H9 (cell line): Measurements from ENCODE around the gene UBL5. TPM values are rescaled to one million over a fixed set of nuclear protein-coding genes. Genes with fewer than 3 reads are reported as not detected.

ENCODE experiments used
- DNase-seq: peaks from one replicate; pipeline ENCODE4 v3.0.0-alpha.2; 2017
- H2AFZ ChIP-seq: one replicate; pipeline ENCODE4 v1.6.1; 2013; ENCODE audit warnings: mild to moderate bottlenecking, low read length, control low read depth, moderate library complexity
- H2AK5ac ChIP-seq: 2 replicates; pipeline ENCODE4 v1.6.1; 2013; ENCODE audit warnings: low read length, control low read depth, mixed read lengths; ENCODE audit not compliant: insufficient read length
- H2BK120ac ChIP-seq: one replicate; pipeline ENCODE4 v1.6.1; 2013; ENCODE audit warnings: low read depth, mild to moderate bottlenecking, low read length, control low read depth, inconsistent platforms; ENCODE audit not compliant: poor library complexity, severe bottlenecking
- H2BK12ac ChIP-seq: 2 replicates; pipeline ENCODE4 v1.6.1; 2013; ENCODE audit warnings: low read length, control low read depth, mixed read lengths, low read depth; ENCODE audit not compliant: insufficient read length
- H2BK15ac ChIP-seq: 2 replicates; pipeline ENCODE4 v1.6.1; 2013; ENCODE audit warnings: low read depth, low read length, control low read depth
- H2BK20ac ChIP-seq: one replicate; pipeline ENCODE4 v1.6.1; 2013; ENCODE audit warnings: low read depth, mild to moderate bottlenecking, low read length, control low read depth, inconsistent platforms; ENCODE audit not compliant: poor library complexity, severe bottlenecking
- H2BK5ac ChIP-seq: 2 replicates; pipeline ENCODE4 v1.6.1; 2013; ENCODE audit warnings: low read length, control low read depth, mixed read lengths; ENCODE audit not compliant: insufficient read length
- H3K14ac ChIP-seq: 2 replicates; pipeline ENCODE4 v1.6.1; 2013; ENCODE audit warnings: low read length, control low read depth; ENCODE audit not compliant: insufficient read depth
- H3K18ac ChIP-seq: 2 replicates; pipeline ENCODE4 v1.6.1; 2013; ENCODE audit warnings: low read depth, mild to moderate bottlenecking, mixed read lengths, low read length, control low read depth; ENCODE audit not compliant: insufficient read length
- H3K23ac ChIP-seq: 2 replicates; pipeline ENCODE4 v1.6.1; 2013; ENCODE audit warnings: low read length, control low read depth, mixed read lengths, low read depth; ENCODE audit not compliant: insufficient read length
- H3K23me2 ChIP-seq: 2 replicates; pipeline ENCODE4 v1.6.1; 2013; ENCODE audit warnings: low read depth, mild to moderate bottlenecking, mixed read lengths, low read length, control low read depth; ENCODE audit not compliant: insufficient read length, poor library complexity, severe bottlenecking
- H3K27ac ChIP-seq: 2 replicates; pipeline ENCODE4 v1.5.1; 2013; ENCODE audit warnings: low read length, control low read depth, mixed read lengths, low read depth; ENCODE audit not compliant: insufficient read length
- H3K27me3 ChIP-seq: 2 replicates; pipeline ENCODE4 v1.6.1; 2013; ENCODE audit warnings: low read length, control low read depth, inconsistent platforms; ENCODE audit not compliant: insufficient read depth
- H3K4ac ChIP-seq: 2 replicates; pipeline ENCODE4 v1.6.1; 2013; ENCODE audit warnings: low read depth, mild to moderate bottlenecking, control low read depth, inconsistent platforms, low read length, moderate library complexity
- H3K4me1 ChIP-seq: 2 replicates; pipeline ENCODE4 v1.6.1; 2013; ENCODE audit warnings: low read length, control low read depth, inconsistent platforms; ENCODE audit not compliant: insufficient read depth
- H3K4me2 ChIP-seq: 2 replicates; pipeline ENCODE4 v1.6.1; 2013; ENCODE audit warnings: low read length, control low read depth, mixed read lengths; ENCODE audit not compliant: insufficient read length, insufficient read depth
- H3K56ac ChIP-seq: 2 replicates; pipeline ENCODE4 v1.6.1; 2013; ENCODE audit warnings: low read depth, mild to moderate bottlenecking, mixed read lengths, low read length, control low read depth; ENCODE audit not compliant: insufficient read length
- H3K79me1 ChIP-seq: 2 replicates; pipeline ENCODE4 v1.6.1; 2013; ENCODE audit warnings: low read depth, mild to moderate bottlenecking, moderate library complexity, low read length, control low read depth, inconsistent platforms; ENCODE audit not compliant: insufficient read depth, poor library complexity, severe bottlenecking
- H3K79me2 ChIP-seq: 2 replicates; pipeline ENCODE4 v1.6.1; 2013; ENCODE audit warnings: low read length, control low read depth, inconsistent platforms; ENCODE audit not compliant: insufficient read depth
- H3K9ac ChIP-seq: 2 replicates; pipeline ENCODE4 v1.6.1; 2013; ENCODE audit warnings: low read length, control low read depth, mixed read lengths; ENCODE audit not compliant: insufficient read length; ENCODE audit errors: extremely low read depth
- H3K9me3 ChIP-seq: one replicate; pipeline ENCODE4 v1.6.1; 2013; ENCODE audit warnings: low read depth, low read length, inconsistent platforms; ENCODE audit not compliant: control insufficient read depth
- H3T11ph ChIP-seq: one replicate; pipeline ENCODE4 v1.6.1; 2013; ENCODE audit warnings: mild to moderate bottlenecking, low read length, control low read depth, inconsistent platforms
- H4K20me1 ChIP-seq: one replicate; pipeline ENCODE4 v1.6.1; 2013; ENCODE audit not compliant: control insufficient read depth, insufficient read length, insufficient read depth
- H4K5ac ChIP-seq: 2 replicates; pipeline ENCODE4 v1.6.1; 2013; ENCODE audit warnings: low read depth, mild to moderate bottlenecking, mixed read lengths, low read length, control low read depth; ENCODE audit not compliant: insufficient read length
- H4K8ac ChIP-seq: replicated peaks from 2 replicates; pipeline ENCODE4 v1.6.1; 2013; ENCODE audit warnings: low read length, control low read depth, mixed read lengths, low read depth; ENCODE audit not compliant: insufficient read length
- H4K91ac ChIP-seq: 2 replicates; pipeline ENCODE4 v1.6.1; 2013; ENCODE audit warnings: low read depth, mild to moderate bottlenecking, moderate library complexity, mixed read lengths, low read length, control low read depth; ENCODE audit not compliant: insufficient read length
- H3K27ac Mint-ChIP-seq, 3 experiments: 2 replicates in 2 of 3; 3 replicates in 1 of 3; pipeline ENCODE4 v1.8.0; 2020 to 2021; ENCODE audit warnings: mixed read lengths in 3 of 3, mild to moderate bottlenecking in 1 of 3, moderate library complexity in 1 of 3
- H3K27me3 Mint-ChIP-seq: 2 replicates; pipeline ENCODE4 v1.8.0; 2021; ENCODE audit warnings: low read depth, mild to moderate bottlenecking, moderate library complexity, mixed read lengths
- H3K36me3 Mint-ChIP-seq, 3 experiments: 2 replicates in 2 of 3; 3 replicates in 1 of 3; pipeline ENCODE4 v1.8.0; 2020 to 2021; ENCODE audit warnings: low read depth in 3 of 3, mixed read lengths in 3 of 3; ENCODE audit not compliant: insufficient read depth in 1 of 3
- H3K4me1 Mint-ChIP-seq, 2 experiments: 2 replicates each; pipeline ENCODE4 v1.8.0; 2020; ENCODE audit warnings: mixed read lengths in 2 of 2
- H3K4me3 Mint-ChIP-seq, 2 experiments: 2 replicates in 1 of 2; 3 replicates in 1 of 2; pipeline ENCODE4 v1.8.0; 2020 to 2021; ENCODE audit warnings: mild to moderate bottlenecking in 2 of 2, mixed read lengths in 2 of 2, moderate library complexity in 1 of 2
- H3K9me3 Mint-ChIP-seq, 2 experiments: 2 replicates in 1 of 2; 3 replicates in 1 of 2; pipeline ENCODE4 v1.8.0; 2020; ENCODE audit warnings: mild to moderate bottlenecking in 2 of 2, mixed read lengths in 2 of 2, moderate library complexity in 1 of 2
- CTCF ChIP-seq: fragments of 200-600 bp; sonication (generic); conservative IDR thresholded peaks from 3 replicates; pipeline ENCODE4 v1.8.0; 2021; ENCODE audit warnings: antibody characterized with exemption, mild to moderate bottlenecking
- WGBS: extraction: QIAGEN DNeasy Blood & Tissue Kit; methylation state at CpG from one replicate; pipeline ENCODE4 v1.1.7; 2013; ENCODE audit warnings: missing lambda C conversion rate, low lambda C conversion rate, mixed read lengths; ENCODE audit not compliant: insufficient read length; ENCODE audit errors: extremely low coverage; 5-methylcytosine and 5-hydroxymethylcytosine counted together
- total RNA-seq: library from RNA; stranded (reverse); gene quantifications from 2 replicates; pipeline ENCODE4 v1.2.1, GENCODE V29; 2021

UBL5 gene
- total RNA-seq, 1 experiment from 2014 or later = 393 TPM

GRCh38 chr19:9834726-9835506 is 7.2 kb downstream of the UBL5 start, which contains the start of gene PIN1:
Gene PIN1, plus strand, starts transcription at chr19:9835318. Its CDS starts 27 bp downstream, at chr19:9835345.
- H2BK20ac ChIP-seq = no peak within 1 kb of the TSS
- WGBS = no CpG with 5 or more reads among the region's 73 CpGs
- no peak within 1 kb of the TSS for H3K27ac ChIP-seq
- peaks cover 4% of the 10 kb centered on the region for H3K79me1 ChIP-seq
- no peaks in the 10 kb centered on the region for H3K23me2 ChIP-seq
- peak within 1 kb of the TSS; percentile 33 to 68 (median 44); a peak in 4 of 7 replicates for H3K27ac Mint-ChIP-seq
- H2BK12ac ChIP-seq = no peak within 1 kb of the TSS
- no peak within 1 kb of the TSS for H3T11ph ChIP-seq
- peak; percentile 99 for DNase-seq
- peaks cover 8 to 14% of the 10 kb centered on the region in 2 experiments for H3K4me1 Mint-ChIP-seq
- H2AK5ac ChIP-seq = no peak within 1 kb of the TSS
- H2BK5ac ChIP-seq = no peak within 1 kb of the TSS
- H3K9me3 ChIP-seq = no peaks in the 10 kb centered on the region
- H3K4me2 ChIP-seq = peak within 1 kb of the TSS; percentile 96
- no peak within 1 kb of the TSS for H3K23ac ChIP-seq
- TF ChIP-seq CTCF = peak; percentile 65
- H4K8ac ChIP-seq = no peak within 1 kb of the TSS
- no peak within 1 kb of the TSS for H3K18ac ChIP-seq
- peak within 1 kb of the TSS; percentile 61 for H3K9ac ChIP-seq
- 0 out of 2 replicates have a peak within 1 kb of the TSS, but pooled peaks have one; percentile 53 for H3K14ac ChIP-seq
- H3K36me3 Mint-ChIP-seq = peaks cover 11 to 16% (median 15%) of the 10 kb centered on the region in 3 experiments
- no peak within 1 kb of the TSS for H4K91ac ChIP-seq
- H4K5ac ChIP-seq = no peak within 1 kb of the TSS
- no peaks in the 10 kb centered on the region for H4K20me1 ChIP-seq
- no peaks in the 10 kb centered on the region for H3K27me3 ChIP-seq
- H3K79me2 ChIP-seq = peaks cover 2% of the 10 kb centered on the region
- H3K4me1 ChIP-seq = no peaks in the 10 kb centered on the region
- no peaks in the 10 kb centered on the region; a peak in 1 of 5 replicates for H3K9me3 Mint-ChIP-seq
- no peaks in the 10 kb centered on the region for H3K27me3 Mint-ChIP-seq
- no peak within 1 kb of the TSS for H3K4ac ChIP-seq
- H2AFZ ChIP-seq = no peak within 1 kb of the TSS
- no peak within 1 kb of the TSS for H2BK15ac ChIP-seq
- peak within 1 kb of the TSS; percentile 79 to 93 for H3K4me3 Mint-ChIP-seq
- H2BK120ac ChIP-seq = no peak within 1 kb of the TSS
- H3K56ac ChIP-seq = no peak within 1 kb of the TSS
